AG10803 (cell line): ENCODE results near the gene UBE3C.

Experiments used
- DNase-seq: peaks from one replicate; pipeline ENCODE4 v3.0.0; 2010; ENCODE audit warnings: low read depth
- H3K4me3 ChIP-seq: 2 replicates; pipeline ENCODE4 v1.5.1; 2011; ENCODE audit warnings: mild to moderate bottlenecking, low read length, control low read depth
- TF ChIP-seq, protein P1 (sequence below): conservative IDR thresholded peaks from 2 replicates; pipeline ENCODE4 v1.5.1; 2011; ENCODE audit warnings: mild to moderate bottlenecking, low read length, control low read depth, inconsistent platforms

UBE3C gene

DNA sequence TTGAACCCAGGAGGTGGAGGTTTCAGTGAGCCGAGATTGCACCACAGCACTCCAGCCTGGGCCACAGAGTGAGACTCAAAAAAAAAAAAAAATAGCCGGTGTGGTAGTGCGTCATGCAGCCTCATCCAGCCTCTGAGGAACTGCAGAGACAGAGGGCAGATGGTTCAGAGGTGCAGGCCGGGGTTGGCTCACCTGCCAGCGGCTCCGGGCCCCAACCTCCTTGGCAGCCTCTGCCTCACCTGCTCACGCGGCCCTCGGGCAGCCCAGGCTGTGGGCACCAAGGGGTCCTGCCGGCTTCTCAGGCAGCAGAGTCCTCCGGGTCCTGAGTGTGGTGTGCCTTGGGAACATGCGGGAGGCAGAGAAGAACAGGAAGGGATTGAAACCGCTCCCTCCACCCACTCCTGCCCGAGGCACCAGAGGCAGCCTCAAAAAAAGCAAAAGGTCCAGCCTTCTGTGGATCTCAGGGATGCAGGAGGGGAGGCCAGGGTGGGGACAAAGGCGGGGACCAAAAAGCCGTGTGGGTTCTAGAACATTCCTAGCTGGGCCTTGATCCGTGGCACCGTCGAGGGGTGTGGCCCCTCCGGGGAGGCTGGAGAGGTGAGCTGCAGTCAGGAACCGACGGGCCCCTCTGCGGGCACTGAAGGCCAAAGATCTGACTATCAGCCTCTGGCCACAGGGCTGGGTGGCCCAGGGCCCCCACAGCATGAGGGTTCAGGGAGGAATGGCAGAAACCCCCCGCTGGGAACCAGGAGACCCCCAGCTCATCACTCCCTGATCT, 142.7 kb downstream of the UBE3C start:
- H3K4me3 ChIP-seq: no peak overlapping the region
- DNase-seq: no peak
- TF ChIP-seq, protein P1, sequence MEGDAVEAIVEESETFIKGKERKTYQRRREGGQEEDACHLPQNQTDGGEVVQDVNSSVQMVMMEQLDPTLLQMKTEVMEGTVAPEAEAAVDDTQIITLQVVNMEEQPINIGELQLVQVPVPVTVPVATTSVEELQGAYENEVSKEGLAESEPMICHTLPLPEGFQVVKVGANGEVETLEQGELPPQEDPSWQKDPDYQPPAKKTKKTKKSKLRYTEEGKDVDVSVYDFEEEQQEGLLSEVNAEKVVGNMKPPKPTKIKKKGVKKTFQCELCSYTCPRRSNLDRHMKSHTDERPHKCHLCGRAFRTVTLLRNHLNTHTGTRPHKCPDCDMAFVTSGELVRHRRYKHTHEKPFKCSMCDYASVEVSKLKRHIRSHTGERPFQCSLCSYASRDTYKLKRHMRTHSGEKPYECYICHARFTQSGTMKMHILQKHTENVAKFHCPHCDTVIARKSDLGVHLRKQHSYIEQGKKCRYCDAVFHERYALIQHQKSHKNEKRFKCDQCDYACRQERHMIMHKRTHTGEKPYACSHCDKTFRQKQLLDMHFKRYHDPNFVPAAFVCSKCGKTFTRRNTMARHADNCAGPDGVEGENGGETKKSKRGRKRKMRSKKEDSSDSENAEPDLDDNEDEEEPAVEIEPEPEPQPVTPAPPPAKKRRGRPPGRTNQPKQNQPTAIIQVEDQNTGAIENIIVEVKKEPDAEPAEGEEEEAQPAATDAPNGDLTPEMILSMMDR: no peak

- TF ChIP-seq, protein P1: no peak
- H3K4me3 ChIP-seq: no peak overlapping the region
- no peak for DNase-seq
These were observed 143.5 kb downstream of the UBE3C start for GRCh38 chr7:157282141-157282801.

DNA sequence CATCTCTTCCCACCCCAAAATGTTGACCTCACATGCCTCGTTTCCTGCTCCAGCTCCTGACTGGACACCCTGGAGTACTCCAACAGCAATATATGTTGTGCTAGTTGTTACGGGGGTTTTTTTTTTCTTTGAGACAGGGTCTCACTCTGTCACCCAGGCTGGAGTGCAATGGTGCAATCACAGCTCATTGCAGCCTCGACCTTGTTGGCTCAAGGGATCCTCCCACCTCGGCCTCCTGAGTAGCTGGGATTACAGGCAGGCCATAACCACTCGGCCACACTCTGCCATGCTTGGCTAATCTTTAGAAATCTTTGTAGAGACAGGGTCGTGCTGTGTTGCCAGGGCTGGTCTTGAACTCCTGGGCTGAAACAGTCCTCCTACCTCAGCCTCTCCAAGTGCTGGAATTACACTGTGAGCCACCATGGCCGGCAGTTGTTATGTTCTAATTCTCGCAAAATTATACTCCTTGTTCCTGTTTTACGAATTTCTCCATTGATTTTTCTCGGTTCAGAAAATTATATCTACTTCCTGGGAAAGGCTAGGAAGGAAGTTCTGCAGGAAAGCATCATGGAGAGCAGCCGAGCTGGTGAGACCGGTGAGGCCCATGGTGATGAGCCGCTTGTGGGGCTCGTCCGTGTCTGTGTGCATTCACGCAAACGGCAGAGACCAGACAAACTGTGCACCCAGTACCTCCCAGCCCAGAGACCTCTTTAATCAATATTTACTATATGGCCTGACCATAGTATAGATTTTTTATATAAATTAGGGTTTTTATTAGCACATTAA, 145.7 kb downstream of the UBE3C start:
- H3K4me3 ChIP-seq: no peak overlapping the region
- TF ChIP-seq, protein P1: no peak
- no peak for DNase-seq

- TF ChIP-seq, protein P1: no peak
- DNase-seq: no peak
These were observed 152.8 kb downstream of the UBE3C start for GRCh38 chr7:157291404-157292080.

GRCh38 chr7:157292258-157292657, 153.5 kb downstream of the UBE3C start:
- H3K4me3 ChIP-seq: no peak overlapping the region
- no peak for DNase-seq

More at GRCh38 chr7:157291404-157292080, 152.8 kb downstream of the UBE3C start:
- H3K4me3 ChIP-seq: no peak overlapping the region

GRCh38 chr7:157292770-157293412, 154.2 kb downstream of the UBE3C start:
- no peak overlapping the region for H3K4me3 ChIP-seq
- TF ChIP-seq, protein P1: no peak
- no peak for DNase-seq

More at GRCh38 chr7:157292258-157292657, 153.5 kb downstream of the UBE3C start:
- TF ChIP-seq, protein P1: no peak
